GM21528 (cell line): Measurements from ENCODE around the gene MYB.
"Not testable (repeated sequence)": the region's sequence is repeated elsewhere in the genome, so short reads cannot be mapped to it uniquely, and the experiment has no call there.

Experiments
- ATAC-seq: cut with Tn5 transposase; IDR thresholded peaks from one replicate; pipeline ENCODE4 v1.9.1; 2021; ENCODE audit warnings: mild to moderate bottlenecking, moderate library complexity; ENCODE audit not compliant: unreplicated experiment, low FRiP score

MYB gene

DNA sequence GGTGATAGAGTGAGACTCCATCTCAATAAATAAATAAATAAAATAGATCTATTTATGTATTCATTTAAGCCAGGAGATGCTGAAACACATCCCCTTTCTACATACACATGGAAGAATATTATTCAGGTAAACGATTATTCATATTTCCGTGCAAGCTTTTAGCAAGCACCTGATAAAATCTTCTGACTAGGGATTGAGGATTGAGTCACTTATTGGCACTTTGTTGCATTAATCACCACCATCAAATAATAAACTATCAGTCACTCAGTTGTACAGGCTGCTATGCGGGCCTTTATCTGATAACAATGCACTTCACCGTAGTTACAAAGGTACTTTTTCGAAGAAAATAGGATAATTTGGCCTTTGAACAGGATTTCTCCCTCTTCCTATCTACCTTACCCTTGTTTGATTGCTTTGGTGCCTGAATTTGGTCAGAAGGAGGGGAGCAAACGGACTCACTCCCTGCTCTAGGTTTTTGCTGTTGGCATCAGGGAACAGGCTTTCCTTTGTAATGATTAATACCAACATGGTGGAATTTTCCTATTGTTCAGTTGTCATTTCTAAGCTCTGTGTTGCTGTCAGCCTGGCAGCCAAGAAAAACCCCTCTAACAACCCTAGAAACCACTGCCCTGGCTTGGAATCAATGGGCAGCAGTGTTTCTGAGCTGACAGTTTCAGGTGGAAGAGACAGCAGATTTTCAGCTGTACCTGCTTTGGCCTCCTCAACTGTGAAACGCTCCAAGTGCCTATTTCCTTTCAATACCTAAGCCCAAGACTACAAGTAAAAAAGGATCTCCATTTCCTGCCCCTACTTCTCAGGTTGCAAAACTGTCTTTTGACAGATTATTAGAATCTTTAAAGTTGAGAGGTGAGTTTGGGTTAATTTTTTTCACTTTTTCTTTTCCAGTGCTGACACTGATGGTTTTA, 63.0 kb downstream of the MYB start:
- ATAC-seq, result no peak

DNA sequence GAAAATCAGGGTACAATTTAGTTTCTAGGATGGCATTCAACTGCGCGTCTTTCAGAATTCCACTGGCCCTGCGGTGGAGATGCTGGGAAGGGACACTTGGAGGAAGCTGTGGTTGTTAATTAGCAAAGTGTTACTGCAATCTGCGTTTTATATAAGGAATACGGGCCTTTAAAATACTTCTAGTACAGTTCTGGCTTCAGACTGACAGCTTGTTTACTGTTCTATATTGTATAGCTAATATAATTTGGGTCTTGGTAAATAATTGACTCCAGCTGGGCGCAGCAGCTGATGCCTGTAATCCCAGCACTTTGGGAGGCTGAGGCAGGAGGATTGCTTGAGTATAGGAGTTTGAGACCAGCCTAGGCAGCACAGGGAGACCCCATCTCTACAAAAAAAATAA, 63.7 kb downstream of the MYB start:
- ATAC-seq, result no peak

DNA sequence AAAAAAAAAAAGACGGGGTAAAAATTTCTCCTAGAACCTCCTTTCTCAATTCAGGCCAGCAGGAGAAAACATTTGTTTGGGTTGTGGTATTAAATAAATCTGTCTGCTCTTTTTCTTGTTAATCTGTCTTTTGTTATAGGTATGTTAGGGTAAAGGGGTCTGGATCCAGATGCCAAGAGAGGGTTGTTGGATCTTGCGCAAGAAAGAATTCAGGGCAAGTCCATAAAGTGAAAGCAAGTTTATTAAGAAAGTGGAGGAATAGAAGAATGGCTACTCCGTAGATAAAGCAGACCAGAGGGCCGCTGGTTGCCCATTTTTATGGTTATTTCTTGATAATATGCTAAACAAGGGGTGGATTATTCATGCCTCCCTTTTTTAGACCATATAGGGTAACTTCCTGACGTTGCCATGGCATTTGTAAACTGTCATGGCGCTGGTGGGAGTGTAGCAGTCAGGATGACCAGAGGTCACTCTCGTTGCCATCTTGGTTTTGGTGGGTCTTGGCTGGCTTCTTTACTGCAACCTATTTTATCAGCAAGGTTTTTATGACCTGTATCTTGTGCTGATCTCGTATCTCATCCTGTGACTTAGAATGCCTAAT, 65.4 kb downstream of the MYB start:
- ATAC-seq, result not testable (repeated sequence)

DNA sequence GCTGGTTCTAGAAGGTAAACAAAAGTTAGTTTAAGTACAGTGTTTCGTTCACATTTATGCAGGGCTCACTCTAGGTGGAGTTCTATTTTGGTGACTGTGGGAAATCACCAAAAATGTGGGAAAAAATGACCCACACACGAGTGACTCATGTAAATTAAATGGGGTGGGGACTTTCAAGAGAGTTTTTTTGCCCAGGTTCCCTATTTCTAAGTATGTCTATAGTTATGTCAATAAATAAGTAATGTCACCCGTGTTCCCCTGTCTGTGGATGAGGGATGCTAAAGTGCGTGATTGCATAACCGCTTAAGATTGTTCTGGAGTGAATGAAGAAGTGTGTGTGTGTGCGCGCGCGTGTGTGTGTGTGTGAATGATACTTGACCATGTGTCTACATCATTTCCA, 69.1 kb downstream of the MYB start:
- ATAC-seq, result no peak

DNA sequence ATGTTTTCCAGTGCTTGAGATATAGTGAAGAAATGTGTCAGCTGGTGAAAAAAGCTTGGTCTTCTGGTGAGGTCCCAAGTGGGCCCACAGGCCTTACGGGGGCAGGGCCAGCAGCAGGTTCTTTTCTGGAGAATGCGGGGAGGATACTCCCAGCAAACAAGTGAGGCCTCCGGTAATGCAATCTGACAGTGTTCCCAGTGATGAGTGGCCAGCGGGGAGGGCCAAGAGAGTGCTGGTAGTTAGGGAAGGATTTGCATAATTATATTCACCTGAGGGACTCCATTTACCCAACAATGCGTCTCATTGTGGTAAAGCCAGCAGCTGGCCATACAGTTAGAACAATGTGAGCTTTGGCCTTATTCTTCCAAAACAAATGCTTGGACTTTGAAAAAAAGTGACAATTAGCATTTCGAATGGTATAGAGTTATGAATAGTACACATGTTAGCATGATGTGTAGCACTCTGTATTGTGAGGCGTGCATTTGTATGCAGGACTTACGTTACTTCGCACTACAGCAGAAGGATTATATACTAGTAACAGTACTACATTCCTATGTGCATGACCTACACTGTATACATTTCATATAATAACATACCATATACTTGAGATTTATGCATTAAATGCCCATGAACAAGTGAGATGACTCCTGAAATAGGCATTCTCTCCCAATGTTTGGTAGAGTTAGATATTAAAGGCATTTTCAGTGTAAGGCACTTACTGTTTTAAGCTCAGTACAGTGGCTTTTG, 69.8 kb downstream of the MYB start:
- no peak for ATAC-seq

DNA sequence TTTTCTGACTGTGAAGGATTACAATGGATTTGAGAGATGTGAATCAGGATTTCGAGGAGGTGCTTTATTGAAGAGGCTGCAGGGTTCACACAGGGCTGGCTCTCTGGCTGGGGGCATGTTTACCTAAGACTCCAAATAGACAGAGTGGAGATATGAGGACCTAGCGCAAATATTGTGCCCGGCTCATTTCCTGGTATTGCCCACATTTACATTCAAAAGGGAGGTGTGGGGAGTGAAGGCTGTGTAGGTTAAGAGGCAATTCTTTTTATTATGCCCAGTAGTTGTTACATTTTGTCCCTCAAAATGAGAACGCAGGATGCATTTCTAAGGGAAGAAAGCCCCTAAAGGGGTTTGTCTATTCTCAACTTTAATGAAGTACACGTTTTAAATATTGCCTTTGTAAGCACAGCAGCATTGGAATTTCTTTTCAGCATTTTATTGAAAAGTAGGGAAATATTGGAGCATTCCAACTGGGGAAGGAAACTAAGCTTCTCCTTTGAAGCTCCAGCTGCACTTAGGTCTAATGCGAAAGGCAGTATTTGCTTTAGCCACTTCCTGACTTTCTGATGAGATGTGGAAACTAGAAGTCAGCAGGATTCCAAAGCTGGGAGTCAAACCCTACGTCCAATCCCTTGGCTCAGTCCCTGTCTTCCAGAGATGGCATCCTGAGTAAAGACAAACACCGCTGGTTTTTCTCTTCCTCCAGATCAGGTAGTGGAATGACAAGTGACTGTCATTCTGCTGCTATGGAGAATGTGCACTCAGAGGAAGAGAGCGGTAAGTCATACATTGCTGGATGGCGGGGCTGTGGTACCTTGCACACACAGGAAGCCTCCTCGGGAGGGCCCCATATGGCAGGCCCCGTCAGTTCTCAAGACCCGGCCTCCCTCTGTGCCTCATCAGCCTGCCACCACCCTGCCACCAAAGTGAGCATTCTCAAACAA, 70.7 kb downstream of the MYB start:
- ATAC-seq, result no peak

DNA sequence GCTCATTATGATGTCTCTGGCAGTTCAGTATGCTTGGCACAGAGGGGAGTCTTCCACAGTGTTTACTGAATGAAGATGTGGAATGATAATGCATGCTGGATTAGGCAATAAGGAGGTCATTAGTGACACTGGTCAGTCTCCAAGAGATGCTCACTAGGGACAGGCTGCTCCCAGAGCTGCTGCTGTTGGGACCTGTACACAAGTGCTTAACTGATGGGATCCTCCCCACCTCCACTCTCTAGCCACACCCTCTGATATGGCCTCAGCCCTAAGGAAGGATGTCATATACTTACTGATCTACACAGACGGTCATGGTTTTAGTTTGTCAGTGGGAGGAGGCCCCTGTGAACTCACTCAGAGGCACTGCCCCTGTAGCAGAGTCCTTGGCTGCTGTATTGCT, 73.4 kb downstream of the MYB start:
- no peak for ATAC-seq

DNA sequence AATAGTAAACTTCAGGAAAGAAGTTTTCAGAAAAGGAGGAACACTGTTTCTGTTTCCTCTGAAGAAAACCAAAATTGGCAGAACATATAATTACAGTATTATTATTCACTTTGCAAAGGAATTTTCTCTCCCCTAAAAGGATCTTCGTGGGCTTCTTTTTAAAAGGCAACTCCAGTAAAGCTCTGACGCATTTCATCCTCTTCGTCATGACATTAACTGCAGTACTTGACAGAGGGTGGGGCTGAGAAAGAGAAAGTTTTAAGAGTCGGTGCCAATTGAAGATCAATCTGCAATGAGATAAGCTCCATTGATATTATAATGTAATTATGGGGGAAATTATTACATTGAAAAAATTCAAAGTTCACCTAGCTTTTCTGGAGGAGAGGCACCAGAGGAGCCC, 75.8 kb downstream of the MYB start:
- ATAC-seq, result no peak

DNA sequence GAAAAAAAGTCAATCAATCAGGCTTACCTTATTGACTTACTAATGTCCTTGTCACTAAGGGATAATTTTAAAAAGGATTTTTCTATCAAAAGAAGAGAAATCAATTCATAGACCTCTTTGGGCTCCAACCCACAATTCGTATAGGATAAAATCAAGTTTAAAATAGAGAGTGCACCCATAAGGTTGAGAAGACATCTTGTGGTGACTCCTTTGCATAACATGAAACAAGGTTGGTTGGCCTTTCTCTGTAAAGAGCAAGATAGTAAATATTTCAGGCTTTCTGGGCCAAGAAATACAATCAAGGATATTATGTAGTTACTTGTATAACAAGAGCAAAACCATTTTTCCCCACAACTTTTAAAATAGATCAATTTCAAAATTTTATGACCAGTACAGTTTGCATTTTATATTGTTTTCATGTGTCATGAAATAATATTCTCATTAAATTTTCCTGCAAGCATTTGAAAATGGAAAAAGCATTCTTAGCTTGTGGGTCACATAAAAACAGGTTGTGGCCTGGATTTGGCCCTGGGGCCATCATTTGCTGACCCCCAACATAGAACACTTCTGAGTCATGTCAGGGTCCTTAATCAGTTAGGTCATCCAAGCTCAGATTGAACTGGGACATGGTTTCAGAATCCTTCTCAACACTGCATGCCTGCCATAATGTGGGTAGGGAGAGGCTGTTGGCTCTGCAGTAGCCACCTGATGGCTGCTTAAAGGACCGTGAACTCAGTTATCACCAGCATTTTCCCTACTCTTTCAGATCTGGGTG, 76.7 kb downstream of the MYB start:
- no peak for ATAC-seq

DNA sequence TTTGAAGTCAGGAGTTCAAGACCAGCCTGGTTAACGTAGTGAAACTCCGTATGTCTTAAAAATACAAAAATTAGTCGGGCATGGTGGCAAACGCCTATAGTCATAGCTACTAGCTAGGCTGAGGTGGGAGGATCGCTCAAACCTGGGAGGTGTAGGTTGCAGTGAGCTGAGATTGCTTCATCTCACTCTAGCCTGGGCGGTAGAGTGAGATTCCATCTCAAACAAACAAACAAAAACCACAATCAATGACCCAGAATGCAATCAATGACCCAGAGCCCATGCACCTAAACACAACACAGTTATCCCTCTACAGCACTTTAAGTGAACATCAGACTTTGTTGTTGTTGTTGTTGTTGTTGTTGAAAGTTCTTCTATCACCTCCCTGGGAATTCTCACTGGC, 77.9 kb downstream of the MYB start:
- no peak for ATAC-seq

DNA sequence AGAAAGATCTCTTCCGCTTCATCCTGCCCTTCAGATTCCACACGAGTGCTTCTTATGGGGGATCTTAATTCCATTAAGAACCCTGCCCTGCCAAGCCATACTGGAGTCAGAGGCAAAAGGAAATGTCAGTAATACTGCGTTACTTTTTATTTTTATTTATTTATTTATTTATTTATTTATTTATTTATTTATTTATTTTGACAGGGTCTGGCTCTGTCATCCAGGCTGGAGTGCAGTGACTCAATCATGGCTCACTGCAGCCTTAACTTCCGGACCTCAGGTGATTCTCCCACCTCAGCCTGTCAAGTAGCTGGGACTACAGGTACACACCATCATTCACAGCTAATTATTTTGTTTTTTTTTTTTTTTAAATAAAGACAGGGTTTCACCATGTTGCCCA, 79.5 kb downstream of the MYB start:
- ATAC-seq, result no peak

DNA sequence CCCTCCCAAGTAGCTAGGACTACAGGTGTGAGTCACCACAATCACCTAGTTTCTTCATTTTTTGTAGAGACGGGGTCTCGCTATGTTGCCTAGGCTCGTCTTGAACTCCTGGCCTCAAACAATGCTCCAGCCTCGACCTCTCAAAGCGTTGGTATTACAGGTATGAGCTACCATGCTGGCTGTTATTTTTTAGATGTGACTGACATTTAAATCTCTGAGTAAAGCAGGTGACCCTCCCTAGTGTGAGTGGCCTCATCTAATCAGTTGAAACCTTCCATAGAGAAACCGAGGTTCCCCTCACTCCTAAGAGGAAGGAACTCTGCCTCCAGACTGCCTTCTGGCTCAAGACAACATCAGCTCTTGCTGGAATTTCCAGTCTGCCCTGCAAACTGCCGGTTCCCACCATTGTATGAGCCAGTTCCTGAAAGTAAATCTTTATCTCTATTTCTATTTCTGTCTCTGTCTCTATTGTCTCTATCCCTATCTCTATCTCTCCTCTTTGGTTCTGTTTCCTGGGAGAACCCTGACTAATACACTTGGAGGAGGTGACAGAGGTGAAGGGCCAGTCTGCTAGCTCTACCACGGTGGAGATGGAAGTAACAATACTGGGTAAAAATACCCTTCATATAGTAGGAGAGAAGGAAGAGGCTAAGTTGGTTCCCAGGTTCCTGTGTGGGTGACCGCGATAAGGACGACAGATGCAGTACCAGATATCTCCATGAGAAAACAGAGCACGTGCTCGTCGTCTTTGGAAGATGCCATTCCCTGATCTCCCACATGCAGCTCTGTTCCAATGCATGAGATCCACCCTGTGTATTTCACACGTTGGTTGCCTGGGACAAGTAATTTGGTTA, 81.0 kb downstream of the MYB start:
- no peak for ATAC-seq

DNA sequence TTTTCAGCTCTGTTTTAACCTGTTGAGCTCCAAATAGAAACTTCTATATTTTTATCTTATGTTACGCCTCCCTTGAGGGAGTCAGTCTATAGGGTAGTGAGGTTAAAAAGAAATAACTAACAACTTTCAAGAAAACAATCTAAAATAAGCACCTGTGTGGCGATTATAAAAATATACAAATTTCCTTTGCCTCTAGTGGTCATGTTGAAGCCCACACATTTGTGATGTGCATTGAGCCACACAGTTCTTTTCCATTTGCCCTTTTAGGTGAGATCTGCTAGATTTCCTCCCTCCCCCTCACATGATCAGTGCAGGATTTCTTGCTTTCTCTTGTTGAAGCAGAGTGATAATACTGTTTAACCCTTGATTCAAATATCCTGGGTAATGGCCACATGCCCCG, 84.2 kb downstream of the MYB start:
- ATAC-seq, result no peak

DNA sequence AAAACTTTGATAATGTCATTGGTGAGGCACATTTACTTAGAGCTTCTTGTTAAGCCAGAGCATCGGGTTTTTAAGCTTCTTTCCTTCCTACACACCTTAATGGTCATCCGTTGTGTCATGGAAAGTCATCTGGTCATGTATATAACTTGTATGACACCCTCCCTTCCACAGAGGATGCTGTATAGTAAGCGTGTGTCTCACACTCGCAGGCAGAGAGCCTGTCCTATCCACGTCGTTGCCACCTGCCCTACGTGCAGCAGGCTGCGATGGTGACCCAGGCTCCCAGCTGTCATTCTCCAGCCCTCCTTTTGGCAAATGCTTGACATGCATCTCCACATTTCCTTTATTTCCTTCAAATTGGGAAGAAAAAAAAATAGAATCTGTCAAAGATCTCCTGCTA, 85.6 kb downstream of the MYB start:
- ATAC-seq, result no peak

DNA sequence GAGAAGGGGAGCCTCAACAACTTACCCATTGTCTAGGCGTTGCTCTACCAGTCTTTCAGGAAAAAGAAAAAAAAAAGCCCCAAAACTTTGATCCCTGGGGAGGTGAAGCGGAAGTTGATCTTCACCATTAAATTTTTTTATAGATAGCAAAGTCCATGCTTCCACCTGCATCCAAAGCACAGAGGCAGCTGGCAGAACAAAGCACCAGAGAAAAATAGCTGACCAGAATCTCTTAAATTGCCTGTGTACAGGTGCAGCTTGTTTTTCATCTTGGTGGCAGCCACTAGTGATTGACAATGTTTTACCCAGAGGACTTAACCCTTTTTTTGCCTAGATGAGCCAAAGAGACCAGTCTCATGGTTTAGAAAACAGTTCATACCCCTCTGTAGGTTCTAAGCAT, 86.0 kb downstream of the MYB start:
- ATAC-seq, result no peak

DNA sequence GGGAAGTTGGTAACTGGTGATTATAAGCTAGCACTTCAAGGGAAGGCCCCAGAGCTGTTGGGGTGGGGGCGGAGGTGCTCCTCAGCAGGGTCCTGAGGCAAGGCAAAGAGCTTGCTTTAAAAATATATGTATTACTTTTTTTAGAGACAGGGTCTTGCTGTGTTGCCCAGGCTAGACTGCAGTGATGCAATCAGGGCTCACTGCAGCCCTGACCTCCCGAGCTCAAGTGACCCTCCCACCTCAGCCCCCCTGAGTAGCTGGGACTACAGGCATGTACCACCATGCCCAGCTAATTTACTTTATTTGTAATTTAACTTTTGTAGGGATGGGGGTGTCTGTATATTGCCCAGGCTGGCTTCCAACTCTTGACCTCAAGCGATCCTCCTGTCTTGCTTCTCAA, 87.2 kb downstream of the MYB start:
- no peak for ATAC-seq

DNA sequence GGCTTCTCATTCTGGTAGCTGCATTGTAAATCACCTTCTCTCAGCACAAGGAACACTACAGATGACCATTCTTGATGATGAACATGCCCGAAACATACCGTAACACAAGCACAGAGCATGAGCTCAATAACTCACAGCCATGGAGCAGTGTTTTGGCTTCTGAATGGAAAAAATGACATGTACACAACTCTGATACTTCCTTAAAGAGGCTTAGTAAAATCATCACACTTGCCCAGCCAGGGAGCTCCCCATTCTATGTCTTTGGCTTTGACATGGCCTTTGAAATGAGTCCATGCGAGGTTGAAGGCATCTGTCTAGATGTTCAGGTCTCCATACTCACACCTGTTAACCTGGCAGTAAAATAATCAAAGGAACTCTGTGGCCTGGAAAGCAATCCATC, 87.6 kb downstream of the MYB start:
- no peak for ATAC-seq
